Neutrophil (primary cell): ENCODE data around the gene TMOD2.

Experiments used
- H3K27ac ChIP-seq: fragments of 200-600 bp; sonication (generic); 2 replicates; pipeline ENCODE4 v1.5.1; 2016; ENCODE audit warnings: mild to moderate bottlenecking, moderate library complexity
- H3K27me3 ChIP-seq: fragments of 200-600 bp; sonication (generic); 2 replicates; pipeline ENCODE4 v1.6.0; 2016; ENCODE audit warnings: mild to moderate bottlenecking
- H3K36me3 ChIP-seq: fragments of 200-600 bp; sonication (generic); 2 replicates; pipeline ENCODE4 v1.5.1; 2017
- H3K4me1 ChIP-seq, 2 experiments: fragments of 200-600 bp in 1 of 2; sonication (generic) in 1 of 2; 1 replicate in 1 of 2; 2 replicates in 1 of 2; pipeline versions ENCODE4 v1.5.1 to v1.6.1; 2013 to 2016; ENCODE audit warnings: low read depth in 1 of 2, low read length in 1 of 2, mild to moderate bottlenecking in 1 of 2, moderate library complexity in 1 of 2; ENCODE audit not compliant: control insufficient read depth in 1 of 2, insufficient read depth in 1 of 2
- H3K4me3 ChIP-seq, 2 experiments: fragments of 200-600 bp in 1 of 2; sonication (generic) in 1 of 2; 1 replicate in 1 of 2; 2 replicates in 1 of 2; pipeline ENCODE4 v1.5.1; 2013 to 2016; ENCODE audit warnings: low read depth in 1 of 2, low read length in 1 of 2, mild to moderate bottlenecking in 1 of 2, moderate library complexity in 1 of 2
- H3K9me3 ChIP-seq: fragments of 200-600 bp; sonication (generic); 2 replicates; pipeline ENCODE4 v1.5.1; 2016
- CTCF ChIP-seq: fragments of 200-600 bp; sonication (generic); IDR thresholded peaks from 2 replicates; pipeline ENCODE4 v1.5.1; 2016; ENCODE audit warnings: antibody characterized with exemption

TMOD2 gene

GRCh38 chr15:51766341-51766740, 14.9 kb downstream of the TMOD2 start:
- Histone ChIP-seq H3K4me3 (no peak overlapping the region), H3K27ac (peak overlapping the region; percentile 12), H3K4me1 (peaks cover 12 to 15% of the 10 kb centered on the region in 2 experiments), H3K9me3 (no peaks in the 10 kb centered on the region), H3K27me3 (no peaks in the 10 kb centered on the region), H3K36me3 (peaks cover 9% of the 10 kb centered on the region)
- no peak for TF ChIP-seq CTCF

GRCh38 chr15:51768018-51768417, 16.6 kb downstream of the TMOD2 start:
- no peaks in the 10 kb centered on the region for H3K9me3 ChIP-seq
- TF ChIP-seq CTCF = no peak
- H3K4me3 ChIP-seq = peak overlapping the region; percentile 38 to 41
- H3K36me3 ChIP-seq = peaks cover 17% of the 10 kb centered on the region
- peak overlapping the region; percentile 85 for H3K27ac ChIP-seq
- peaks cover 12 to 15% of the 10 kb centered on the region in 2 experiments for H3K4me1 ChIP-seq
- no peaks in the 10 kb centered on the region for H3K27me3 ChIP-seq

GRCh38 chr15:51770902-51771301, 19.5 kb downstream of the TMOD2 start:
- no peak overlapping the region for H3K27ac ChIP-seq
- H3K4me3 ChIP-seq = no peak overlapping the region
- H3K36me3 ChIP-seq = peaks cover 40% of the 10 kb centered on the region
- no peak for TF ChIP-seq CTCF
- peaks cover 12 to 15% of the 10 kb centered on the region in 2 experiments for H3K4me1 ChIP-seq
- H3K9me3 ChIP-seq = no peaks in the 10 kb centered on the region
- H3K27me3 ChIP-seq = no peaks in the 10 kb centered on the region

GRCh38 chr15:51771773-51772172, 20.4 kb downstream of the TMOD2 start:
- Histone ChIP-seq H3K27me3 (no peaks in the 10 kb centered on the region), H3K27ac (no peak overlapping the region), H3K9me3 (no peaks in the 10 kb centered on the region), H3K4me3 (no peak overlapping the region), H3K36me3 (peaks cover 45% of the 10 kb centered on the region), H3K4me1 (peaks cover 14 to 20% of the 10 kb centered on the region in 2 experiments)
- no peak for TF ChIP-seq CTCF

- TF ChIP-seq CTCF = no peak
- Histone ChIP-seq H3K9me3 (no peaks in the 10 kb centered on the region), H3K36me3 (peaks cover 48% of the 10 kb centered on the region), H3K27me3 (no peaks in the 10 kb centered on the region), H3K27ac (no peak overlapping the region), H3K4me3 (no peak overlapping the region), H3K4me1 (peaks cover 3 to 9% of the 10 kb centered on the region in 2 experiments)
These were observed 23.5 kb downstream of the TMOD2 start for GRCh38 chr15:51774916-51775315.
